ENCODE measurements around the gene SND1.

The SND1 gene

DNA sequence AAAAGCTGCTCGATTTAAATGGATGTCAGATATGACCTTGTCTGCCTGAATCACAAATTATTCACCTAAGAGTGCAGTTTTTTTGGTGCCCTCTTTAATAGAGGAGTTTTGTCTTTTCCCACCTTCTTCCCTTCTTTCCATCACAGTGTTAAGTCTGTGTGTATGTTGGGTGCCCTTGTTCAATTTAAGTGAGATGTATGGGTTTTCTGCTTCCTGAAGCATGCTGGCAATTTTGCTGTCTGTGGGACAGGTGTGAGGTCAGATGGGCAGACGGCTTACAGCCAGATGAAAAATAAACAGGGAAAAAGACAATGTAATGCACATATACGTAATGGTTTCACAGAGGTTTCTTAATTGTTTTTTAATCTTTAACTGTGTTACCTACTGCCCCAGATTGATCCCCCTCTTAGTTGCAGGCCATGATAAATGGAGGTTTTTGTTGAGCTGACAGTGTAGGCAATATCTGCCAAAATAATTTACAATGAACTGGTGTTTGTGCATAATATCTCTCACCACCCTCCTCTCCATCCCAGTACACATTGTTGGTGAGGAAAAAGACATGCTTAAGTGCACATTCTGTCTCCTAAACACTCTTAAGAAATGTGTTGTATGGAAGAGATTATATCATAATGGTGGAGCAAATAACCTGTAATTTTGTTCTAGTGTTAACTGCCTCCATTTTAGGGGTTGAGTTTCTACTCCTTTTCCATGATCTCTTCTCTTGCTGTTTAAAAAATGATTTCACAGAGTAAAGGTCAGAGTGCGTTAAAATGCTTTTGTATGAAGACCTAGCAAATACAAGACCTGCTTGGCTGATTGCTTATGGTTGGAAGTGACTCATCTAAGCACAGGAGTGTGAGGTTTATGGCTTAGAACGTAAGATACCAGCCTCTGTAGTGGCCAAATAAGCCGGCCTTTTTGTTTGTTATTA, 255.4 kb downstream of the SND1 start:
- Histone ChIP-seq H3K9me2 (replicated peaks; ENCODE audit: insufficient read depth, low read length) (no peaks in the 10 kb centered on the region), H4K20me1 (ENCODE audit: insufficient read depth, low read length) (peaks cover 4% of the 10 kb centered on the region), H3K9ac (ENCODE audit: low read length) (no peak overlapping the region), H3K9me3 (replicated peaks; ENCODE audit: insufficient read depth, low read length) (no peaks in the 10 kb centered on the region), H3K4me1 (ENCODE audit: low read length) (peaks cover 34% of the 10 kb centered on the region), H2AFZ (ENCODE audit: low read length) (no peak overlapping the region), H3K79me2 (ENCODE audit: low read length) (peaks cover 83% of the 10 kb centered on the region), H3K4me3 (ENCODE audit: low read length) (no peak overlapping the region), H3K27me3 (replicated peaks; ENCODE audit: insufficient read depth, low read length) (no peaks in the 10 kb centered on the region), H3K27ac (ENCODE audit: low read length) (peak overlapping the region; percentile 2; the same call in 1 of the 2 replicates), H3F3A (ENCODE audit: insufficient read depth, low read length) (peaks cover 3% of the 10 kb centered on the region; the same call in 1 of the 2 replicates), H3K4me2 (ENCODE audit: low read depth, low read length) (peak overlapping the region; percentile 17; the same call in 1 of the 2 replicates), H3K36me3 (replicated peaks; ENCODE audit: insufficient read depth, low read length) (0 out of 2 replicates have a peak, but pooled peaks cover 10% of the 10 kb centered on the region)
- TF ChIP-seq CTCF (IDR thresholded peaks at IDR 0.05; ENCODE audit: low read length) (no peak), EZH2 (optimal IDR thresholded peaks at IDR 0.05; ENCODE audit: low read depth, low read length) (no peak), EZH2phosphoT487 (IDR thresholded peaks at IDR 0.05; ENCODE audit: low read length) (no peak)
- DNase-seq = no peak

GRCh38 chr7:127908430-127909258, 256.6 kb downstream of the SND1 start:
- peaks cover 33% of the 10 kb centered on the region for H3K4me1 ChIP-seq (ENCODE audit: low read length)
- H3K79me2 ChIP-seq (ENCODE audit: low read length) = peaks cover 86% of the 10 kb centered on the region
- H3F3A ChIP-seq (ENCODE audit: insufficient read depth, low read length) = peaks cover 3% of the 10 kb centered on the region; the same call in 1 of the 2 replicates
- no peak overlapping the region for H3K27ac ChIP-seq (ENCODE audit: low read length)
- H3K27me3 ChIP-seq (replicated peaks; ENCODE audit: insufficient read depth, low read length) = no peaks in the 10 kb centered on the region
- H3K9ac ChIP-seq (ENCODE audit: low read length) = no peak overlapping the region
- H3K36me3 ChIP-seq (replicated peaks; ENCODE audit: insufficient read depth, low read length) = 0 out of 2 replicates have a peak, but pooled peaks cover 10% of the 10 kb centered on the region
- peaks cover 3% of the 10 kb centered on the region; the same call in 1 of the 2 replicates for H4K20me1 ChIP-seq (ENCODE audit: insufficient read depth, low read length)
- H3K9me2 ChIP-seq (replicated peaks; ENCODE audit: insufficient read depth, low read length) = no peaks in the 10 kb centered on the region
- DNase-seq = no peak
- no peak overlapping the region for H3K4me2 ChIP-seq (ENCODE audit: low read depth, low read length)
- H3K9me3 ChIP-seq (replicated peaks; ENCODE audit: insufficient read depth, low read length) = no peaks in the 10 kb centered on the region
- H3K4me3 ChIP-seq (ENCODE audit: low read length) = no peak overlapping the region
- TF ChIP-seq CTCF (IDR thresholded peaks at IDR 0.05; ENCODE audit: low read length) (no peak), EZH2 (optimal IDR thresholded peaks at IDR 0.05; ENCODE audit: low read depth, low read length) (no peak), EZH2phosphoT487 (IDR thresholded peaks at IDR 0.05; ENCODE audit: low read length) (no peak)
- H2AFZ ChIP-seq (ENCODE audit: low read length) = no peak overlapping the region

DNA sequence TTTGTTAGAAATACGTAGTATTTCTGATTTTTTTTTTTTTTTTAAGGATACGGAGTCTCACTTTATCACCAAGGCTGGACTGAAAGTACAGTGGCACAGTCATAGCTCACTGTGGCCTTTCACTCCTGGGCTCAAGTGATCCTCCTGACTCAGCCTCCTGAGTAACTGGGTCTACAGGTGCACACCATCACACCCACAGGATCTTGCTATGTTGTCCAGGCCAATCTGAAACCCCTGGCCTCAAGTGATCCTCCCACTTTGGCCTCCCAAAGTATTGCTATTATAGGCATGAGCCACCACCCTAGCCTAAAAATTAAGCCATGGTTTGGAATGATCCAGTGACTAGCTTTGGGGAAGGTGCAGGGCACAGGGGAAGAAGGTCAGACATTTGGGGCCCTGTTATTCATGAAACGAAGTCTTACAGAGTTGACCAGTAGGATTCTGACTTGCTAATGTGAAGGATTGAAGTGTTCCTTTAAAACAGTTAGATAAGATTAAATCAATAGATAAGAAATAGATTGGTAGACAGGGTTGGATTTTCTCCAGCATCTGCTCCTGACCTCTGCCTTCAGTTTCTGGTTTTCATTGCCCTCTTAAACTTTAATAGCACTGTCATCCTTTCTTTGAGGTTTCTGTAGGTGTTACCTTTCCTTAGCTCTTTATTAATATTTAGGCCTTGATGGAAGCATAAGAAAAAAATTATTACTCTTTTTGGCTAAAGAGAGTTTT, 257.6 kb downstream of the SND1 start:
- no peak for TF ChIP-seq EZH2 (optimal IDR thresholded peaks at IDR 0.05; ENCODE audit: low read depth, low read length)
- no peak for TF ChIP-seq CTCF (IDR thresholded peaks at IDR 0.05; ENCODE audit: low read length)
- no peak for TF ChIP-seq EZH2phosphoT487 (IDR thresholded peaks at IDR 0.05; ENCODE audit: low read length)
- peaks cover 86% of the 10 kb centered on the region for H3K79me2 ChIP-seq (ENCODE audit: low read length)
- H3K4me3 ChIP-seq (ENCODE audit: low read length) = no peak overlapping the region
- H3K4me2 ChIP-seq (ENCODE audit: low read depth, low read length) = no peak overlapping the region
- no peaks in the 10 kb centered on the region for H3K9me2 ChIP-seq (replicated peaks; ENCODE audit: insufficient read depth, low read length)
- H4K20me1 ChIP-seq (ENCODE audit: insufficient read depth, low read length) = peaks cover 3% of the 10 kb centered on the region; the same call in 1 of the 2 replicates
- no peak overlapping the region for H3K9ac ChIP-seq (ENCODE audit: low read length)
- peaks cover 3% of the 10 kb centered on the region; the same call in 1 of the 2 replicates for H3F3A ChIP-seq (ENCODE audit: insufficient read depth, low read length)
- no peaks in the 10 kb centered on the region for H3K9me3 ChIP-seq (replicated peaks; ENCODE audit: insufficient read depth, low read length)
- H3K27me3 ChIP-seq (replicated peaks; ENCODE audit: insufficient read depth, low read length) = no peaks in the 10 kb centered on the region
- H2AFZ ChIP-seq (ENCODE audit: low read length) = no peak overlapping the region
- 0 out of 2 replicates have a peak, but pooled peaks cover 10% of the 10 kb centered on the region for H3K36me3 ChIP-seq (replicated peaks; ENCODE audit: insufficient read depth, low read length)
- peaks cover 33% of the 10 kb centered on the region for H3K4me1 ChIP-seq (ENCODE audit: low read length)
- no peak for DNase-seq
- H3K27ac ChIP-seq (ENCODE audit: low read length) = no peak overlapping the region

All from MM.1S (cell line).